DOHH2 (cell line): Measurements from ENCODE around the gene SOX18.

ENCODE experiments used
- H3F3A ChIP-seq: fragments of 200-600 bp; sonication (generic), shearing (Covaris generic); 2 replicates; pipeline ENCODE4 v1.6.0; 2016; ENCODE audit warnings: antibody characterized with exemption, mild to moderate bottlenecking; ENCODE audit not compliant: control insufficient read depth, insufficient read depth
- H3K27ac ChIP-seq: fragments of 200-600 bp; sonication (generic); 2 replicates; pipeline ENCODE4 v1.5.1; 2014; ENCODE audit warnings: low read depth, mild to moderate bottlenecking, low read length, moderate library complexity
- H3K27me3 ChIP-seq: fragments of 200-600 bp; sonication (generic); 2 replicates; pipeline ENCODE4 v1.6.1; 2014; ENCODE audit warnings: mild to moderate bottlenecking, low read length, mixed read lengths; ENCODE audit not compliant: control insufficient read depth
- H3K36me3 ChIP-seq: fragments of 200-600 bp; sonication (generic); 2 replicates; pipeline ENCODE4 v1.6.1; 2014; ENCODE audit warnings: mild to moderate bottlenecking, low read length, moderate library complexity, mixed read lengths; ENCODE audit not compliant: control insufficient read depth
- H3K4me1 ChIP-seq: fragments of 200-600 bp; sonication (generic); 2 replicates; pipeline ENCODE4 v1.6.1; 2014; ENCODE audit warnings: mild to moderate bottlenecking, low read length, mixed read lengths; ENCODE audit not compliant: control insufficient read depth
- H3K4me2 ChIP-seq: fragments of 200-600 bp; sonication (generic); 2 replicates; pipeline ENCODE4 v1.6.0; 2014; ENCODE audit warnings: mild to moderate bottlenecking, low read length, moderate library complexity
- H3K4me3 ChIP-seq: fragments of 200-600 bp; sonication (generic); 2 replicates; pipeline ENCODE4 v1.5.1; 2014; ENCODE audit warnings: mild to moderate bottlenecking, low read length, mixed read lengths
- H3K79me2 ChIP-seq: fragments of 200-600 bp; sonication (generic); 2 replicates; pipeline ENCODE4 v1.6.1; 2014; ENCODE audit warnings: mild to moderate bottlenecking, low read length, mixed read lengths; ENCODE audit not compliant: control insufficient read depth
- H3K9me2 ChIP-seq: fragments of 200-600 bp; sonication (generic); replicated peaks from 2 replicates; pipeline ENCODE4 v1.6.1; 2014; ENCODE audit warnings: mild to moderate bottlenecking, low read length, mixed read lengths; ENCODE audit not compliant: control insufficient read depth
- H3K9me3 ChIP-seq: fragments of 200-600 bp; sonication (generic); 2 replicates; pipeline ENCODE4 v1.6.1; 2014; ENCODE audit warnings: antibody characterized with exemption, low read length, mixed read lengths; ENCODE audit not compliant: control insufficient read depth, insufficient read depth
- H4K20me1 ChIP-seq: fragments of 200-600 bp; sonication (generic); 2 replicates; pipeline ENCODE4 v1.6.0; 2014; ENCODE audit warnings: low read depth, mild to moderate bottlenecking, antibody characterized with exemption, low read length, moderate library complexity; ENCODE audit not compliant: control insufficient read depth, insufficient read depth
- CTCF ChIP-seq: fragments of 200-600 bp; sonication (generic); IDR thresholded peaks from one replicate; pipeline ENCODE4 v1.5.1; 2014; ENCODE audit warnings: antibody characterized with exemption, mild to moderate bottlenecking, low read depth, low read length; ENCODE audit not compliant: poor library complexity, severe bottlenecking
- EZH2phosphoT487 ChIP-seq: fragments of 200-600 bp; sonication (generic); IDR thresholded peaks from 2 replicates; pipeline ENCODE4 v1.6.1; 2017; ENCODE audit warnings: borderline replicate concordance, mild to moderate bottlenecking, antibody characterized with exemption, low read length, moderate library complexity, mixed read lengths

Gene SOX18

DNA sequence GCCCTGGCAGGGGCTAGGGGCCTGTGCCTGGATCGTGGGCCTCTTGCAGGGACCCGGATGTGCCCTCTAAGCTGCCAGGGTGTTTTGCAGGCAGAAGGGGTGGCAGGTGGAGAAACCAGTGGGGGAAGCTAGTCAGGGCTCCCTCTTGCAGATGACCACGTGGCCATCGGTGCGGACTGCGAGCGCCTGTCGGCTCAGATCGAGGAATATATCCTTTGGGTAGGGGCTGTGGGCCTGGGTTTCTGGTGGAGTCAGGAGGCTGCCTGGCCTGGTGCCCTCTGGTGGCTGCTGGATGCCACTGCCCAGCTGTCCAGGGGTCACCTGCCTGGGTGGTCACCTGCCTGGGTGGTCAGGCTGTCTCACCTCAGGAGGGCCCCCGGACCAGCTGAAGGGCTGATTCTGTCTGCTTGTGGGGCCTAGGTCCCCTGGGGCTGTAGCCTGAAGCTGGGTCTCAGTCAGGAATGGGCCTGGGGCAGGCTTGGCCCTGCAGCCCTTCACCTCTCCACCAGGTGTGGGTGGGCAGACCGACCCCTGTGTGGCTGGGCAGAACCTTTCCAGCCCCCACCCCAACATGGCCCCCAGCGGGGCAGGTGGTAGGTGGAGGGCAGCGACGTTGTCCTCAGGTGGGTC is 20.3 kb upstream of the SOX18 start:
- Histone ChIP-seq H3K4me2 (no peak overlapping the region), H3K4me3 (no peak overlapping the region), H3K4me1 (peaks cover 61% of the 10 kb centered on the region), H3K9me2 (no peaks in the 10 kb centered on the region), H4K20me1 (no peaks in the 10 kb centered on the region), H3K9me3 (no peaks in the 10 kb centered on the region), H3F3A (0 out of 2 replicates have a peak, but pooled peaks cover 2% of the 10 kb centered on the region), H3K27me3 (no peaks in the 10 kb centered on the region), H3K79me2 (no peaks in the 10 kb centered on the region), H3K36me3 (peaks cover 31% of the 10 kb centered on the region), H3K27ac (no peak overlapping the region)
- TF ChIP-seq EZH2phosphoT487 (no peak), CTCF (peak; percentile 91)

DNA sequence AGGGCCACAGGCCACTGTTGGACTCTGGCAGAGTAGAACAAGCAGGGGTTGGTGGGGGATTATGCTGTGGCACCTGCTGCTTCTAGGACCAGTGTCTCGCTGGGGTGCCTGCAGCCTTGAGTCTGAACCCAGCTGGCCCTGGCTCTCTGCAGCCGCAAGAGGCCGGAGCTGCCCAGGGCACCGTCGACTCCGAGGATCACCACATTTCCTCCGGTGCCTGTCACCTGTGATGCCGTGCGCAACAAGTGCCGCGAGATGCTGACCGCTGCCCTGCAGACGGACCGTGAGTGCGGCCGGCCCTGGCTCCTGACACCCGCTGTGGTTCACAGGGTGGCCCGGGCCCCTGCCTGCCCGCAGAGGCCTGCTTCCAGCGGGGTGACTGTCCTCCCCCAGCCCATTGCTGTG is 19.8 kb upstream of the SOX18 start:
- Histone ChIP-seq H3K79me2 (peaks cover 3% of the 10 kb centered on the region), H3K4me1 (peaks cover 66% of the 10 kb centered on the region), H3K27ac (no peak overlapping the region), H4K20me1 (no peaks in the 10 kb centered on the region), H3K36me3 (peaks cover 27% of the 10 kb centered on the region), H3K9me2 (no peaks in the 10 kb centered on the region), H3K4me3 (no peak overlapping the region), H3K4me2 (no peak overlapping the region), H3F3A (0 out of 2 replicates have a peak, but pooled peaks cover 2% of the 10 kb centered on the region), H3K27me3 (no peaks in the 10 kb centered on the region), H3K9me3 (no peaks in the 10 kb centered on the region)
- TF ChIP-seq EZH2phosphoT487 (no peak), CTCF (no peak)

DNA sequence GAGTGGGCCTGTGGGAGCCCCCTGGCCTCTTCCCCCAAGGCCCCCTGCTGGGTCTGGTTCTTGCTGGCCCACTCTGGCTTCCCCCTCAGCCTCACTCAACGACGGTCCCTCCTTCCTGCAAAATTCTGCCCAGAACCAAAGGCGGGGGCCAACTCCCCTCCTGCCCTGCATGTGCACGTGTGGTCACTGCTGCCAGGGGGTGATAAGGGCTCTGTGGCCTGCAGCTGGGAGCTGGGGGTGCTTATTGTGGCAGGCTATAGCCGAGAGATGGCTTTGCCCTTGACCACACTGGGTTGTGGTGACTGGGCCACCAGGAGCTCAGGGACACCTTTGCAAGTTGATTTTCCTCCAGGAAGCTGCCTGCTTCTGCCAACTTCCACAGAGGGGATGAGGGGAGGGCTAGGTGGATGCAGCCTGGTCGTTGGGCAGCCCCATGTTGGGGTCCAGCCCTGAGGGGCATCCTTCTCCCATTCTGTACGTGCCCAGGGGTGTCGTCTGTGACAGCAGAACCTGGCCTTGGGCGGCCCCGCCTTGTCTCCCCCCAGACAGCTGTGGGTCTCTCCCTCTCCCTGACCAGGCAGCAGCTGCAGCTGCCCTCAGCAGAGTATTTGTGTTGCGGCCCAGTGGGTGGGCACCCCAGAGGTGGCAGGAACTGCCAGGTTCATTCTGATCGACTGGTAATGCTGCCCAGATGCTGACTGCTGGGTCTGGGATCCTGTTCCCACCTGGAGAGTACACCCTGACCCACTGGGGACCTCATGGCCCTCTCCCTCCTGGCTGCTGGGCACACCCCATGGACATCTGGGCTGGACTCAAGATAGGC is 19.2 kb upstream of the SOX18 start:
- H4K20me1 ChIP-seq, result no peaks in the 10 kb centered on the region
- H3F3A ChIP-seq, result peaks cover 4% of the 10 kb centered on the region; the same call in 1 of the 2 replicates

More for the DNA sequence above, 19.2 kb upstream of the SOX18 start:
- Histone ChIP-seq H3K27ac (no peak overlapping the region), H3K4me1 (peaks cover 72% of the 10 kb centered on the region), H3K79me2 (peaks cover 9% of the 10 kb centered on the region), H3K36me3 (peaks cover 21% of the 10 kb centered on the region), H3K9me3 (no peaks in the 10 kb centered on the region), H3K4me3 (no peak overlapping the region), H3K4me2 (no peak overlapping the region), H3K9me2 (no peaks in the 10 kb centered on the region), H3K27me3 (no peaks in the 10 kb centered on the region)
- TF ChIP-seq CTCF (no peak), EZH2phosphoT487 (no peak)
